Esophagus squamous epithelium (tissue), 5 donors: Measurements from ENCODE around the gene KCNK10. TPM values are rescaled to one million over a fixed set of nuclear protein-coding genes. Genes with fewer than 3 reads are reported as not detected.

Experiments
- DNase-seq: peaks from one replicate; lab custom pipeline; 2025; lab: John Stamatoyannopoulos, UW
- H3K27ac ChIP-seq, 4 donors: fragments of 200-600 bp; sonication (generic); one replicate each; pipeline ENCODE4 v1.5.1; 2016 to 2019; ENCODE audit warnings: mild to moderate bottlenecking in 1 of 4
- H3K27me3 ChIP-seq, 4 donors: fragments of 200-600 bp; sonication (generic); 1 replicate in 3 of 4; 2 replicates in 1 of 4; pipeline versions ENCODE4 v1.5.1 to v1.6.0; 2017 to 2021; ENCODE audit warnings: antibody characterized with exemption in 1 of 4
- H3K36me3 ChIP-seq, 3 donors: fragments of 200-600 bp; sonication (generic); one replicate each; pipeline ENCODE4 v1.5.1; 2016 to 2019
- H3K4me1 ChIP-seq, 3 donors: fragments of 200-600 bp; sonication (generic); one replicate each; pipeline ENCODE4 v1.5.1; 2017 to 2019
- H3K4me3 ChIP-seq, 4 donors: fragments of 200-600 bp; sonication (generic); 1 replicate in 3 of 4; 2 replicates in 1 of 4; pipeline ENCODE4 v1.5.1; 2016 to 2019; ENCODE audit warnings: mild to moderate bottlenecking in 2 of 4, moderate library complexity in 1 of 4
- H3K9me3 ChIP-seq, 3 donors: fragments of 200-600 bp; sonication (generic); one replicate each; pipeline ENCODE4 v1.5.1; 2016 to 2019
- POLR2A ChIP-seq, 4 donors: fragments of 450-650 bp; IDR thresholded peaks; one replicate each; pipeline ENCODE4 v1.6.1; 2017; ENCODE audit warnings: antibody characterized with exemption in 4 of 4, mild to moderate bottlenecking in 4 of 4, moderate library complexity in 3 of 4
- WGBS, 2 donors: methylation state at CpG; one replicate each; pipeline ENCODE4 v1.1.5; 2018; 5-methylcytosine and 5-hydroxymethylcytosine counted together
- intact Hi-C: fragments of 100-400 bp; cut with DNase I; formaldehyde crosslinking; loops from one replicate; pipeline ENCODE4 v1.15.0; 2022
- total RNA-seq, 4 donors: library from RNA; depleted of rRNA; stranded (reverse); fragments of >200 nt; gene quantifications; one replicate each; pipeline ENCODE4 v1.1.0, GENCODE V29; 2016
- TF ChIP-seq, protein P1 (sequence below), 6 experiments: fragments of 450-650 bp in 4 of 6; fragments of 200-600 bp in 2 of 6; sonication (generic) in 2 of 6; IDR thresholded peaks; one replicate each; pipeline ENCODE4 v1.5.1; 2016 to 2019; ENCODE audit warnings: antibody characterized with exemption in 6 of 6, mild to moderate bottlenecking in 4 of 6, moderate library complexity in 4 of 6
- donor health status: DM: yes; HTN: yes; CAD: no.

Gene KCNK10
- total RNA-seq, 4 donors from 2014 or later = 0.57 to 4.7 (median 1.5) TPM

DNA sequence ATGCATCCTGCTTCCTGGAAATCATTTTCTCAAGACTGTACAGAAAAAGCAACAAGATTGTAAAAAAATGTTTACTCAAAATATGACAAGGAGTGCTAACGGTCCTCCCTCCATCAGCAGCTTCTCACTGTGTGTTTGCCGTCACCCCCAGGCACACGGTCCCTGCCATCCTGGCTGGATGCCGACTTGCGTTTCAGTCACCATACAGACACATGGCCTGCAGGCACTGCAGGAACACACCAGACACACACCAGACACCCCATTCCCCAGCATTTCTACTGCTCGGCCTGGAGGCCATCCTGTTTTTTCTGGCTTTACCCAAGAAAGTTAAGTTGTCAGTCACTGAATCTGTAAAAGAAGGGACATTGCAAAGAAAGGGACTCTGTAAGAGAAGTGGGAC, 10.8 kb downstream of the KCNK10 start:
- 53 to 56% methylated on average over 3 to 5 of the region's 6 CpGs for WGBS, 2 donors

GRCh38 chr14:88311780-88312179, 11.3 kb downstream of the KCNK10 start:
- Histone ChIP-seq H3K4me1 (no peaks in the 10 kb centered on the region), H3K4me3 (no peak overlapping the region), H3K27me3 (peaks cover 0 to 40% (median 0%) of the 10 kb centered on the region in 4 donors), H3K27ac (no peak overlapping the region), H3K9me3 (no peaks in the 10 kb centered on the region), H3K36me3 (no peaks in the 10 kb centered on the region)
- intact Hi-C loops = no loop called here
- WGBS, 2 donors = 74 to 83% methylated on average over 3 of the region's 3 CpGs
- TF ChIP-seq, protein P1, sequence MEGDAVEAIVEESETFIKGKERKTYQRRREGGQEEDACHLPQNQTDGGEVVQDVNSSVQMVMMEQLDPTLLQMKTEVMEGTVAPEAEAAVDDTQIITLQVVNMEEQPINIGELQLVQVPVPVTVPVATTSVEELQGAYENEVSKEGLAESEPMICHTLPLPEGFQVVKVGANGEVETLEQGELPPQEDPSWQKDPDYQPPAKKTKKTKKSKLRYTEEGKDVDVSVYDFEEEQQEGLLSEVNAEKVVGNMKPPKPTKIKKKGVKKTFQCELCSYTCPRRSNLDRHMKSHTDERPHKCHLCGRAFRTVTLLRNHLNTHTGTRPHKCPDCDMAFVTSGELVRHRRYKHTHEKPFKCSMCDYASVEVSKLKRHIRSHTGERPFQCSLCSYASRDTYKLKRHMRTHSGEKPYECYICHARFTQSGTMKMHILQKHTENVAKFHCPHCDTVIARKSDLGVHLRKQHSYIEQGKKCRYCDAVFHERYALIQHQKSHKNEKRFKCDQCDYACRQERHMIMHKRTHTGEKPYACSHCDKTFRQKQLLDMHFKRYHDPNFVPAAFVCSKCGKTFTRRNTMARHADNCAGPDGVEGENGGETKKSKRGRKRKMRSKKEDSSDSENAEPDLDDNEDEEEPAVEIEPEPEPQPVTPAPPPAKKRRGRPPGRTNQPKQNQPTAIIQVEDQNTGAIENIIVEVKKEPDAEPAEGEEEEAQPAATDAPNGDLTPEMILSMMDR (IDR thresholded peaks at IDR 0.05) = no peak
- no peak for TF ChIP-seq POLR2A (IDR thresholded peaks at IDR 0.05)
- no peak for DNase-seq

More for the DNA sequence above, 10.8 kb downstream of the KCNK10 start:
- no peaks in the 10 kb centered on the region for H3K36me3 ChIP-seq
- no peak for TF ChIP-seq POLR2A (IDR thresholded peaks at IDR 0.05)
- TF ChIP-seq, protein P1 (IDR thresholded peaks at IDR 0.05) = no peak
- no peaks in the 10 kb centered on the region for H3K9me3 ChIP-seq
- intact Hi-C loops = no loop called here
- H3K27me3 ChIP-seq = peaks cover 0 to 45% (median 0%) of the 10 kb centered on the region in 4 donors
- DNase-seq = no peak
- no peak overlapping the region for H3K4me3 ChIP-seq
- no peak overlapping the region for H3K27ac ChIP-seq
- no peaks in the 10 kb centered on the region for H3K4me1 ChIP-seq

- no peak for DNase-seq
- Histone ChIP-seq H3K4me1 (no peaks in the 10 kb centered on the region), H3K27ac (no peak overlapping the region), H3K9me3 (no peaks in the 10 kb centered on the region), H3K4me3 (no peak overlapping the region), H3K27me3 (peaks cover 0 to 34% (median 0%) of the 10 kb centered on the region in 4 donors), H3K36me3 (no peaks in the 10 kb centered on the region)
- intact Hi-C loops = no loop called here
- WGBS, 2 donors = 77% methylated on average over 3 to 4 of the region's 4 CpGs
- TF ChIP-seq, protein P1 (IDR thresholded peaks at IDR 0.05) = no peak
- TF ChIP-seq POLR2A (IDR thresholded peaks at IDR 0.05) = no peak
Measured at GRCh38 chr14:88310449-88310848, 12.6 kb downstream of the KCNK10 start.

DNA sequence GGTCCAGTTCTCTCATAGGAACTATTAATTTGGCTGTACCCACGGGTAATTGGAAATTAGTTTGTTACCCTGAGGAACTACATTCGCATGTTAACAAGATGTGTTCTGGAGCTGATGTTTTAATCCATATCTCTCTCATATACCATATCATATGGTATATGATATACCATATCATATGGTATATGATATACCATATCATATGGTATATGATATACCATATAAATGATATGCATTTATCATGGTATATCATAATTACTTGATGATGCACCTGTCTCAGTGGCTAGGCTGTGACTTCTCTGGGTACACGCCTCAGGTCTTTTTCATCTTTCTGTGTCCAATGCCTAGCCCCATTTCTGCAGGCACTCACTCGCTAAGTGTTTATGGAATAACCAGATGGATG, 13.0 kb downstream of the KCNK10 start:
- Histone ChIP-seq H3K4me3 (no peak overlapping the region), H3K4me1 (no peaks in the 10 kb centered on the region), H3K27me3 (peaks cover 0 to 32% (median 0%) of the 10 kb centered on the region in 4 donors), H3K27ac (no peak overlapping the region), H3K9me3 (no peaks in the 10 kb centered on the region), H3K36me3 (no peaks in the 10 kb centered on the region)
- TF ChIP-seq POLR2A (IDR thresholded peaks at IDR 0.05) = no peak
- TF ChIP-seq, protein P1 (IDR thresholded peaks at IDR 0.05) = no peak
- no peak for DNase-seq
- WGBS, 2 donors = 89 to 97% methylated on average over 4 of the region's 4 CpGs
- intact Hi-C loops = no loop called here

GRCh38 chr14:88305528-88306322, 17.3 kb downstream of the KCNK10 start:
- intact Hi-C loops = no loop called here
- no peak for TF ChIP-seq POLR2A (IDR thresholded peaks at IDR 0.05)
- TF ChIP-seq, protein P1 (IDR thresholded peaks at IDR 0.05) = no peak
- no peak for DNase-seq
- Histone ChIP-seq H3K4me3 (no peak overlapping the region), H3K36me3 (no peaks in the 10 kb centered on the region), H3K27me3 (peaks cover 0 to 11% (median 0%) of the 10 kb centered on the region in 4 donors), H3K4me1 (no peaks in the 10 kb centered on the region), H3K9me3 (no peaks in the 10 kb centered on the region), H3K27ac (no peak overlapping the region)
- 60 to 63% methylated on average over 6 of the region's 6 CpGs for WGBS, 2 donors
